ENCODE results near the gene CYP46A1. TPM values are rescaled to one million over a fixed set of nuclear protein-coding genes. Genes with fewer than 3 reads are reported as not detected.
A peak's percentile ranks its signal among the peaks of the same experiment; 100 is the strongest.

Gene CYP46A1
- total and polyA plus RNA-seq, 4 donors: 0.33 to 2.5 (median 1.4) TPM

DNA sequence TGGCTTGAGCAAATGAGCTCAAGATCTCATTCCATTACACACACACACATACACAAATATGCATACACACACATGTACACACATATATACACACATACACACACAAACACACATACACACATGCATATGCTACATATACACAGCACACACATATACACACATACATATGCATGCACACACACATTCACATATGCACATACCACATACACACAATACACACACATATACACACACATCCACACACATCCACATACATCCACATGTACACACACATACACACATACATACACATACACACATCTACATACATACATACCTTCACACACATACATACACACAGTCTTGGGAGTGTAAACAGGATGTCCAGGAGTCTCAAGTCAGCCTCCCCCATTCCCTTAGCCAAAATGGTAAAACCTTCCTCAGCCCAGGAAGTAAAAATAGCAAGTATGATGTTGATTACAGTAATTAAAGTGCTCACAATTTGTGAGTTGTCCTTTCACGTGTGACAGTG, 26.4 kb upstream of the CYP46A1 start:
- ATAC-seq (ENCODE audit: insufficient read depth, low FRiP score) (no peak), DNase-seq (no peak)
- H3K36me3 ChIP-seq (ENCODE audit: control insufficient read depth in 4 of 4, insufficient read depth in 4 of 4, low read length in 4 of 4): peaks cover 0 to 7% (median 3%) of the 10 kb centered on the region in 4 donors
- peaks cover 0 to 27% (median 3%) of the 10 kb centered on the region in 5 donors for H3K4me1 ChIP-seq (ENCODE audit: control insufficient read depth in 5 of 5, insufficient read depth in 5 of 5, low read length in 5 of 5)
- H3K27me3 ChIP-seq (ENCODE audit: control insufficient read depth in 3 of 3, insufficient read depth in 3 of 3, low read length in 2 of 3): peaks cover 3 to 42% (median 20%) of the 10 kb centered on the region in 3 donors
- no peak for TF ChIP-seq CTCF (IDR thresholded peaks at IDR 0.05; ENCODE audit: control extremely low read depth, extremely low read depth)
- H3K9ac ChIP-seq (ENCODE audit: insufficient read depth in 1 of 2, low read length in 2 of 2): no peak overlapping the region
- no peaks in the 10 kb centered on the region for H3K9me3 ChIP-seq (ENCODE audit: control insufficient read depth in 4 of 4, insufficient read depth in 3 of 4, low read length in 3 of 4)
- H3K4me3 ChIP-seq: no peak overlapping the region
- WGBS, 2 donors: 46 to 58% methylated on average over 1 of the region's 1 CpG
- H3K27ac ChIP-seq (ENCODE audit: low read depth in 1 of 2, low read length in 1 of 2): no peak overlapping the region

DNA sequence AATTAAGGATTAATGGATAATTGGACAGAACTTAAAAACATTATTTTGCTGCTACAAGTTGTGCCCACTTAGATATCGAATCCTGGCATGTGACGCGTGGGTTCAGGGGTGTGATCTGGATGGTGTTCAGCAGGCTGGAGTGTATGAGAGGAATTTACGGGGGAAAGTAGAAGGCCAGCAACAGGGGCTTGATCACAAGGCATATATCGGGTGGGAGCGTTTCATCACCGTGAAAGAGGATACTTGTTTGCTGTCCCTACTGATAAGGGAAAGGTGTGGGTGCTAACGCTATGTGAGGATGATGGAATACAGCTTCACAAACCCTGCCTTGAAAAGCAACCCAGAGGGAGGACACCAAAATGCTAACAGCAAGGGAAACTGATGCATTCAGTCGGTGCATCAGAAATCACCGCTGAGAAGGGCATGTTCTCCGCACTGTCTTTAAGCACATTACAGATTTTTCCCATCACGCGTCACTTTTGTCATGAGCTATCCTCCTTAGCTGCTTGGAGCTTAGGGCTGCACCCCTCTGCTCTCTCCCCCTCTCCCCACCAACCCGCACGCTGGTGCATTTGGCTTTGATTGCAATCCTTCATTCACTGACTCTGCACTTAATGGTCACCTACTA, 25.8 kb upstream of the CYP46A1 start:
- TF ChIP-seq CTCF (IDR thresholded peaks at IDR 0.05; ENCODE audit: control extremely low read depth, extremely low read depth): no peak
- Histone ChIP-seq H3K27ac (ENCODE audit: low read depth in 1 of 2, low read length in 1 of 2) (no peak overlapping the region), H3K9me3 (ENCODE audit: control insufficient read depth in 4 of 4, insufficient read depth in 3 of 4, low read length in 3 of 4) (no peaks in the 10 kb centered on the region), H3K9ac (ENCODE audit: insufficient read depth in 1 of 2, low read length in 2 of 2) (no peak overlapping the region), H3K27me3 (ENCODE audit: control insufficient read depth in 3 of 3, insufficient read depth in 3 of 3, low read length in 2 of 3) (peaks cover 3 to 42% (median 20%) of the 10 kb centered on the region in 3 donors), H3K4me1 (ENCODE audit: control insufficient read depth in 5 of 5, insufficient read depth in 5 of 5, low read length in 5 of 5) (peaks cover 0 to 27% (median 3%) of the 10 kb centered on the region in 5 donors), H3K36me3 (ENCODE audit: control insufficient read depth in 4 of 4, insufficient read depth in 4 of 4, low read length in 4 of 4) (peaks cover 0 to 7% (median 3%) of the 10 kb centered on the region in 4 donors), H3K4me3 (no peak overlapping the region)
- ATAC-seq (ENCODE audit: insufficient read depth, low FRiP score): no peak
- 59 to 66% methylated on average over 15 of the region's 15 CpGs for WGBS, 2 donors
- peak; percentile 47 to 87 (median 80) for DNase-seq

GRCh38 chr14:99659333-99659741, 24.8 kb upstream of the CYP46A1 start:
- H3K4me3 ChIP-seq: no peak overlapping the region
- TF ChIP-seq CTCF (IDR thresholded peaks at IDR 0.05; ENCODE audit: control extremely low read depth, extremely low read depth): no peak
- H3K9ac ChIP-seq (ENCODE audit: insufficient read depth in 1 of 2, low read length in 2 of 2): no peak overlapping the region
- WGBS, 2 donors: 5 to 13% methylated on average over 32 to 58 of the region's 58 CpGs
- peaks cover 0 to 7% (median 3%) of the 10 kb centered on the region in 4 donors for H3K36me3 ChIP-seq (ENCODE audit: control insufficient read depth in 4 of 4, insufficient read depth in 4 of 4, low read length in 4 of 4)
- ATAC-seq (ENCODE audit: insufficient read depth, low FRiP score) (no peak), DNase-seq (no peak)
- H3K27me3 ChIP-seq (ENCODE audit: control insufficient read depth in 3 of 3, insufficient read depth in 3 of 3, low read length in 2 of 3): peaks cover 3 to 42% (median 20%) of the 10 kb centered on the region in 3 donors
- no peaks in the 10 kb centered on the region for H3K9me3 ChIP-seq (ENCODE audit: control insufficient read depth in 4 of 4, insufficient read depth in 3 of 4, low read length in 3 of 4)
- peaks cover 0 to 23% (median 3%) of the 10 kb centered on the region in 5 donors for H3K4me1 ChIP-seq (ENCODE audit: control insufficient read depth in 5 of 5, insufficient read depth in 5 of 5, low read length in 5 of 5)
- H3K27ac ChIP-seq (ENCODE audit: low read depth in 1 of 2, low read length in 1 of 2): no peak overlapping the region

All from lung (tissue), 12 donors.